NB4 (cell line): ENCODE results near the gene POLG.

Experiments used
- MYC ChIP-seq: IDR thresholded peaks from 2 replicates; pipeline ENCODE4 v1.6.1; 2011; ENCODE audit warnings: low read depth, low read length
- POLR2A ChIP-seq: IDR thresholded peaks from 2 replicates; pipeline ENCODE4 v1.6.1; 2011; ENCODE audit warnings: mild to moderate bottlenecking; ENCODE audit not compliant: insufficient read length; ENCODE audit errors: extremely low read depth
- TF ChIP-seq, protein P1 (sequence below): IDR thresholded peaks from one replicate; pipeline ENCODE4 v1.5.1; 2012; ENCODE audit warnings: low read depth, low read length
- TF ChIP-seq, protein P2 (sequence below): IDR thresholded peaks from 2 replicates; pipeline ENCODE4 v1.6.1; 2011; ENCODE audit warnings: low read depth, low read length

DNA sequence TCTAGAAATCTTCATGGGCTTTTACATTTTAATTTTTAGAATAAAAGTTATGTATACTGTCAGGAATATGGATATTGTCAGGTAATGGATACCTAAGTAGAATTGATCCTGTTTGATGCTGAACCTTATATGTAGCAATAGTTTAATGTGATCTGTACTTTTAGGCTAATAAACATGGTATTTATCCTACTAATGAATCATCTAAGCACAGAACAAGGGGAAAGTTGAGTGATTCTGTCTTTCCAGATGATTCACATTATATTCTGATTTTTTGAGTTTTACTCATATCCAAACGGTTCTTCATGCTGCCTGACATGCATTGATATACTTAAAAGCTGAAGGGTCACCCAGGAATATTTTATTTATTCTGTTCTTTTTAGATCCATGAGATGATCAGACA is 56.3 kb downstream of the POLG start:
- TF ChIP-seq POLR2A (no peak), MYC (no peak)
- TF ChIP-seq, protein P1, sequence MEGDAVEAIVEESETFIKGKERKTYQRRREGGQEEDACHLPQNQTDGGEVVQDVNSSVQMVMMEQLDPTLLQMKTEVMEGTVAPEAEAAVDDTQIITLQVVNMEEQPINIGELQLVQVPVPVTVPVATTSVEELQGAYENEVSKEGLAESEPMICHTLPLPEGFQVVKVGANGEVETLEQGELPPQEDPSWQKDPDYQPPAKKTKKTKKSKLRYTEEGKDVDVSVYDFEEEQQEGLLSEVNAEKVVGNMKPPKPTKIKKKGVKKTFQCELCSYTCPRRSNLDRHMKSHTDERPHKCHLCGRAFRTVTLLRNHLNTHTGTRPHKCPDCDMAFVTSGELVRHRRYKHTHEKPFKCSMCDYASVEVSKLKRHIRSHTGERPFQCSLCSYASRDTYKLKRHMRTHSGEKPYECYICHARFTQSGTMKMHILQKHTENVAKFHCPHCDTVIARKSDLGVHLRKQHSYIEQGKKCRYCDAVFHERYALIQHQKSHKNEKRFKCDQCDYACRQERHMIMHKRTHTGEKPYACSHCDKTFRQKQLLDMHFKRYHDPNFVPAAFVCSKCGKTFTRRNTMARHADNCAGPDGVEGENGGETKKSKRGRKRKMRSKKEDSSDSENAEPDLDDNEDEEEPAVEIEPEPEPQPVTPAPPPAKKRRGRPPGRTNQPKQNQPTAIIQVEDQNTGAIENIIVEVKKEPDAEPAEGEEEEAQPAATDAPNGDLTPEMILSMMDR, result no peak
- TF ChIP-seq, protein P2, sequence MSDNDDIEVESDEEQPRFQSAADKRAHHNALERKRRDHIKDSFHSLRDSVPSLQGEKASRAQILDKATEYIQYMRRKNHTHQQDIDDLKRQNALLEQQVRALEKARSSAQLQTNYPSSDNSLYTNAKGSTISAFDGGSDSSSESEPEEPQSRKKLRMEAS, result no peak
